Activated gamma-delta T cell treated with anti-CD3 and anti-CD28 coated beads, Interleukin-2, amount 50 U/mL, for 16 hours (primary cell): Measurements from ENCODE around the gene HEXIM1.

ENCODE experiments used
- DNase-seq: peaks from one replicate; pipeline ENCODE4 v3.0.0-alpha.2; 2020; ENCODE audit warnings: low read depth

HEXIM1 gene

GRCh38 chr17:45172232-45172540, 23.9 kb downstream of the HEXIM1 start:
- DNase-seq = no peak

GRCh38 chr17:45172541-45173286, 24.4 kb downstream of the HEXIM1 start:
- peak; percentile 42 for DNase-seq

GRCh38 chr17:45175759-45176115, 27.5 kb downstream of the HEXIM1 start:
- no peak for DNase-seq

- DNase-seq = no peak
Observed at GRCh38 chr17:45177563-45177962, 29.3 kb downstream of the HEXIM1 start.

- no peak for DNase-seq
Observed at GRCh38 chr17:45184144-45184543, 35.9 kb downstream of the HEXIM1 start.

GRCh38 chr17:45186801-45187354, 38.6 kb downstream of the HEXIM1 start:
- no peak for DNase-seq

- DNase-seq = no peak
Observed at GRCh38 chr17:45189009-45189408, 40.7 kb downstream of the HEXIM1 start.

GRCh38 chr17:45190503-45191255, 42.4 kb downstream of the HEXIM1 start:
- no peak for DNase-seq

GRCh38 chr17:45195424-45195823, 47.1 kb downstream of the HEXIM1 start:
- no peak for DNase-seq

GRCh38 chr17:45197108-45197507, 48.8 kb downstream of the HEXIM1 start:
- DNase-seq = no peak

- peak; percentile 84 for DNase-seq
Observed at GRCh38 chr17:45197555-45198334, 49.5 kb downstream of the HEXIM1 start.

GRCh38 chr17:45200701-45201100, 52.4 kb downstream of the HEXIM1 start:
- no peak for DNase-seq

- no peak for DNase-seq
Observed at GRCh38 chr17:45201457-45201856, 53.2 kb downstream of the HEXIM1 start.
